CD14-positive monocyte (primary cell): ENCODE results near the gene LGI4. TPM values are rescaled to one million over a fixed set of nuclear protein-coding genes. Genes with fewer than 3 reads are reported as not detected.

Experiments
- DNase-seq, 3 donors: peaks; one replicate each; pipeline ENCODE4 v3.0.0-alpha.2; 2011 to 2022
- H2AFZ ChIP-seq: 2 replicates; pipeline ENCODE4 v1.6.0; 2012; ENCODE audit warnings: mild to moderate bottlenecking, low read depth, low read length, inconsistent platforms; ENCODE audit not compliant: insufficient read depth, poor library complexity, severe bottlenecking
- H3K27ac ChIP-seq, 2 donors: 1 replicate in 1 of 2; 2 replicates in 1 of 2; pipeline ENCODE4 v1.5.1; 2012 to 2013; ENCODE audit warnings: low read length in 2 of 2, control low read depth in 1 of 2, inconsistent platforms in 1 of 2, low read depth in 1 of 2, mild to moderate bottlenecking in 1 of 2
- H3K27me3 ChIP-seq, 2 donors: one replicate each; pipeline versions ENCODE4 v1.6.0 to v1.6.1; 2011 to 2013; ENCODE audit warnings: low read length in 2 of 2; ENCODE audit not compliant: control insufficient read depth in 2 of 2, insufficient read depth in 2 of 2
- H3K36me3 ChIP-seq, 2 donors: replicated peaks in 1 of 2; 1 replicate in 1 of 2; 2 replicates in 1 of 2; pipeline versions ENCODE4 v1.5.1 to v1.6.1; 2012 to 2013; ENCODE audit warnings: low read length in 2 of 2, control low read depth in 1 of 2, inconsistent platforms in 1 of 2, mild to moderate bottlenecking in 1 of 2; ENCODE audit not compliant: insufficient read depth in 2 of 2, control insufficient read depth in 1 of 2
- H3K4me1 ChIP-seq, 2 donors: 1 replicate in 1 of 2; 2 replicates in 1 of 2; pipeline versions ENCODE4 v1.5.1 to v1.6.1; 2012 to 2013; ENCODE audit warnings: low read length in 2 of 2, control low read depth in 1 of 2, inconsistent platforms in 1 of 2, mild to moderate bottlenecking in 1 of 2, moderate library complexity in 1 of 2; ENCODE audit not compliant: insufficient read depth in 2 of 2, control insufficient read depth in 1 of 2
- H3K4me2 ChIP-seq: replicated peaks from 2 replicates; pipeline ENCODE3; 2012; ENCODE audit warnings: low read length, moderate library complexity, mild to moderate bottlenecking; ENCODE audit not compliant: poor library complexity, severe bottlenecking; ENCODE audit errors: extremely low read depth
- H3K4me3 ChIP-seq, 3 experiments: fragments of 200-600 bp in 1 of 3; sonication (generic) in 1 of 3; replicated peaks in 1 of 3; 1 replicate in 2 of 3; 2 replicates in 1 of 3; pipeline ENCODE4 v1.5.1; 2011 to 2013; ENCODE audit warnings: low read length in 3 of 3, mild to moderate bottlenecking in 3 of 3, control low read depth in 2 of 3, low read depth in 2 of 3, inconsistent platforms in 1 of 3, moderate library complexity in 1 of 3
- H3K79me2 ChIP-seq: 2 replicates; pipeline ENCODE4 v1.6.0; 2012; ENCODE audit warnings: mild to moderate bottlenecking, control low read depth, inconsistent platforms, low read length, moderate library complexity; ENCODE audit not compliant: insufficient read depth
- H3K9ac ChIP-seq: 2 replicates; pipeline ENCODE4 v1.6.0; 2017; ENCODE audit warnings: low read length, mild to moderate bottlenecking; ENCODE audit not compliant: insufficient read depth, poor library complexity, severe bottlenecking
- H3K9me3 ChIP-seq, 2 donors: replicated peaks in 1 of 2; 1 replicate in 1 of 2; 2 replicates in 1 of 2; pipeline versions ENCODE4 v1.5.1 to v1.6.1; 2012 to 2013; ENCODE audit warnings: low read length in 2 of 2, control low read depth in 1 of 2; ENCODE audit not compliant: control insufficient read depth in 1 of 2, insufficient read depth in 1 of 2
- H4K20me1 ChIP-seq: 2 replicates; pipeline ENCODE4 v1.6.0; 2012; ENCODE audit warnings: mild to moderate bottlenecking, low read length, control low read depth, moderate library complexity; ENCODE audit not compliant: insufficient read depth
- H3K27ac Mint-ChIP-seq, 7 donors: one replicate each; pipeline ENCODE4 v1.8.0; 2020; ENCODE audit warnings: mild to moderate bottlenecking in 7 of 7, mixed read lengths in 7 of 7, moderate library complexity in 6 of 7, inconsistent platforms in 2 of 7
- H3K27me3 Mint-ChIP-seq, 3 donors: one replicate each; pipeline ENCODE4 v1.8.0; 2021 to 2022; ENCODE audit warnings: low read depth in 3 of 3, mild to moderate bottlenecking in 3 of 3, mixed read lengths in 3 of 3, moderate library complexity in 3 of 3, inconsistent platforms in 1 of 3
- H3K36me3 Mint-ChIP-seq, 2 donors: one replicate each; pipeline ENCODE4 v1.8.0; 2020; ENCODE audit warnings: mixed read lengths in 2 of 2, inconsistent platforms in 1 of 2, mild to moderate bottlenecking in 1 of 2
- H3K4me1 Mint-ChIP-seq: one replicate; pipeline ENCODE4 v1.8.0; 2020; ENCODE audit warnings: mild to moderate bottlenecking, mixed read lengths
- H3K4me3 Mint-ChIP-seq, 2 donors: one replicate each; pipeline ENCODE4 v1.8.0; 2020; ENCODE audit warnings: mild to moderate bottlenecking in 2 of 2, mixed read lengths in 2 of 2, moderate library complexity in 1 of 2
- H3K9me3 Mint-ChIP-seq, 7 donors: one replicate each; pipeline ENCODE4 v1.8.0; 2020 to 2022; ENCODE audit warnings: mixed read lengths in 7 of 7, mild to moderate bottlenecking in 6 of 7, moderate library complexity in 6 of 7, inconsistent platforms in 2 of 7
- WGBS: methylation state at CpG from one replicate; pipeline ENCODE4 v1.1.5; 2013; ENCODE audit warnings: missing lambda C conversion rate; ENCODE audit not compliant: insufficient coverage; 5-methylcytosine and 5-hydroxymethylcytosine counted together
- intact Hi-C, 2 donors: fragments of 100-400 bp; cut with micrococcal nuclease; formaldehyde crosslinking; loops; one replicate each; pipeline versions ENCODE4 v1.15.0 to v1.15.1; 2023
- polyA plus RNA-seq, 3 donors: library from polyadenylated mRNA; depleted of rRNA in 1 of 3; unstranded in 2 of 3; stranded (reverse) in 1 of 3; fragments of 300-500 nt in 2 of 3; fragments of >200 nt in 1 of 3; fragmentation: Illumina TruSeq in 2 of 3; gene quantifications; 1 replicate in 2 of 3; 2 replicates in 1 of 3; pipeline ENCODE4 v1.2.3, GENCODE V29; 2012 to 2021
- TF ChIP-seq, protein P1 (sequence below): fragments of 200-600 bp; IDR thresholded peaks from one replicate; pipeline ENCODE4 v1.8.0; 2022; ENCODE audit warnings: antibody characterized with exemption, mild to moderate bottlenecking

LGI4 gene
- polyA plus RNA-seq, 3 donors = 1.1 TPM; not detected in 2

DNA sequence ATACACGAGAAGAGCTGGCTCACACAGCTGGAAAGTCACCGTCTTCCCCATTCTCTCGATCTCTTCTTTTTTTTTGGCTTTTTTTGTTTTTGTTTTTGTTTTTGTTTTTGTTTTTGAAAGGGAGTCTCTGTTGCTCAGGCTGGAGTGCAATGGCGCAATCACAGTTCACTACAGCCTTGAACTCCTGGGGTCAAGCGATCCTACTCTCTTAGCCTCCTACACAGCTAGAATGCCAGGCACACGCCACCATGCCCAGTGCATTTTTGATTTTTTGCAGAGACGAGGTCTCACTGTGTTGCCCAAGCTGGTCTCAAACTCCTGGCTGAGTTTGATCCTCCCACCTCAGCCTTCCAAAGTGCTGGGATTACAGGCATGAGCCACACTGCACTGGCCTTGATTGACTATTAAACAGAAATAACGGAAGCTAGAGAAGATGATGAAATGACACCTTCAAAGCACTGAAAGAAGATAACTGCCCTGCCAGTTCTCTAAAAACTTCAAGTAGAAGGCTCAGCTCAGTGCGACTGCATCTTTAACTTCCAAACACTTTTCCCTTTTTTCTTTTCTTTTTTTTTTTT, 15.2 kb downstream of the LGI4 start:
- Mint-ChIP-seq H3K4me1 (peaks cover 41% of the 10 kb centered on the region), H3K4me3 (no peak overlapping the region), H3K27ac (peak overlapping the region in 3 of 7 donors; percentile 19 to 80 (median 74)), H3K27me3 (peaks cover 8 to 23% (median 19%) of the 10 kb centered on the region in 3 donors), H3K36me3 (no peaks in the 10 kb centered on the region), H3K9me3 (peaks cover 0 to 2% (median 0%) of the 10 kb centered on the region in 7 donors)
- TF ChIP-seq, protein P1, sequence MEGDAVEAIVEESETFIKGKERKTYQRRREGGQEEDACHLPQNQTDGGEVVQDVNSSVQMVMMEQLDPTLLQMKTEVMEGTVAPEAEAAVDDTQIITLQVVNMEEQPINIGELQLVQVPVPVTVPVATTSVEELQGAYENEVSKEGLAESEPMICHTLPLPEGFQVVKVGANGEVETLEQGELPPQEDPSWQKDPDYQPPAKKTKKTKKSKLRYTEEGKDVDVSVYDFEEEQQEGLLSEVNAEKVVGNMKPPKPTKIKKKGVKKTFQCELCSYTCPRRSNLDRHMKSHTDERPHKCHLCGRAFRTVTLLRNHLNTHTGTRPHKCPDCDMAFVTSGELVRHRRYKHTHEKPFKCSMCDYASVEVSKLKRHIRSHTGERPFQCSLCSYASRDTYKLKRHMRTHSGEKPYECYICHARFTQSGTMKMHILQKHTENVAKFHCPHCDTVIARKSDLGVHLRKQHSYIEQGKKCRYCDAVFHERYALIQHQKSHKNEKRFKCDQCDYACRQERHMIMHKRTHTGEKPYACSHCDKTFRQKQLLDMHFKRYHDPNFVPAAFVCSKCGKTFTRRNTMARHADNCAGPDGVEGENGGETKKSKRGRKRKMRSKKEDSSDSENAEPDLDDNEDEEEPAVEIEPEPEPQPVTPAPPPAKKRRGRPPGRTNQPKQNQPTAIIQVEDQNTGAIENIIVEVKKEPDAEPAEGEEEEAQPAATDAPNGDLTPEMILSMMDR = no peak
- H2AFZ ChIP-seq = peak overlapping the region; percentile 8
- no peak overlapping the region for H3K4me2 ChIP-seq
- no peaks in the 10 kb centered on the region for H3K36me3 ChIP-seq
- H3K27ac ChIP-seq = no peak overlapping the region
- intact Hi-C loops = no loop called here
- H4K20me1 ChIP-seq = no peaks in the 10 kb centered on the region
- peaks cover 31 to 39% of the 10 kb centered on the region in 2 donors for H3K4me1 ChIP-seq
- H3K9me3 ChIP-seq = no peaks in the 10 kb centered on the region
- no peak overlapping the region for H3K4me3 ChIP-seq
- no peaks in the 10 kb centered on the region for H3K27me3 ChIP-seq
- H3K9ac ChIP-seq = no peak overlapping the region
- H3K79me2 ChIP-seq = no peaks in the 10 kb centered on the region
- 70% methylated on average over 7 of the region's 9 CpGs for WGBS
- peak in 1 of 3 donors; percentile 27 for DNase-seq

DNA sequence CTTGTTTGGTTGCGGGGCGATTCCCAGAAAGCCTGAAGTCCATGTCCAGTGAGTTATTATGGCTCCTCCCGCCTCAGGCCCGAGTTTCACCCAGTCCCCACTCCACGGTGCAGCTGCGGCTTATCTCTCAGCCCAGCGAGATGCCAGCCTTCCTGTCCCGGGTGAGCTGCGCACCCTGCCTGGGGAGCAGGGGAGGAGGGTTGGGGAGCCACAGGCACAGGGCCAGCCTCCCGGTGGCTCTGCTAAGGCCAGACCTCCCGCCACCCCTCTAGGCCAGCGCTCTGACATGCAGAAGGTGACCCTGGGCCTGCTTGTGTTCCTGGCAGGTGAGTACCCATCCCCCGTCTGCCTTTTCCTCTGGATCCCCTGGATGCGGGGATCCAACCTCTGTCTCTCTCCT, 15.8 kb downstream of the LGI4 start:
- Histone ChIP-seq H3K27me3 (no peaks in the 10 kb centered on the region), H3K79me2 (no peaks in the 10 kb centered on the region), H2AFZ (peak overlapping the region; percentile 8), H3K36me3 (no peaks in the 10 kb centered on the region), H3K4me2 (no peak overlapping the region), H3K27ac (no peak overlapping the region), H3K4me3 (no peak overlapping the region), H4K20me1 (no peaks in the 10 kb centered on the region), H3K9ac (no peak overlapping the region), H3K9me3 (no peaks in the 10 kb centered on the region), H3K4me1 (peaks cover 28 to 38% of the 10 kb centered on the region in 2 donors)
- Mint-ChIP-seq H3K36me3 (no peaks in the 10 kb centered on the region), H3K27me3 (peaks cover 8 to 23% (median 19%) of the 10 kb centered on the region in 3 donors), H3K9me3 (peaks cover 0 to 2% (median 0%) of the 10 kb centered on the region in 7 donors), H3K4me1 (peaks cover 39% of the 10 kb centered on the region), H3K27ac (peak overlapping the region in 1 of 7 donors; percentile 61), H3K4me3 (peak overlapping the region in 1 of 2 donors; percentile 4)
- TF ChIP-seq, protein P1 = no peak
- no peak for DNase-seq
- intact Hi-C loops = no loop called here
- WGBS = 28% methylated on average over 9 of the region's 14 CpGs
